HG03139 (cell line): ENCODE data around the gene ABCC1.
"Not testable (repeated sequence)": the region's sequence is repeated elsewhere in the genome, so short reads cannot be mapped to it uniquely, and the experiment has no call there.

Experiments used
- ATAC-seq: cut with Tn5 transposase; IDR thresholded peaks from one replicate; pipeline ENCODE4 v1.9.1; 2021; ENCODE audit not compliant: unreplicated experiment

The ABCC1 gene

DNA sequence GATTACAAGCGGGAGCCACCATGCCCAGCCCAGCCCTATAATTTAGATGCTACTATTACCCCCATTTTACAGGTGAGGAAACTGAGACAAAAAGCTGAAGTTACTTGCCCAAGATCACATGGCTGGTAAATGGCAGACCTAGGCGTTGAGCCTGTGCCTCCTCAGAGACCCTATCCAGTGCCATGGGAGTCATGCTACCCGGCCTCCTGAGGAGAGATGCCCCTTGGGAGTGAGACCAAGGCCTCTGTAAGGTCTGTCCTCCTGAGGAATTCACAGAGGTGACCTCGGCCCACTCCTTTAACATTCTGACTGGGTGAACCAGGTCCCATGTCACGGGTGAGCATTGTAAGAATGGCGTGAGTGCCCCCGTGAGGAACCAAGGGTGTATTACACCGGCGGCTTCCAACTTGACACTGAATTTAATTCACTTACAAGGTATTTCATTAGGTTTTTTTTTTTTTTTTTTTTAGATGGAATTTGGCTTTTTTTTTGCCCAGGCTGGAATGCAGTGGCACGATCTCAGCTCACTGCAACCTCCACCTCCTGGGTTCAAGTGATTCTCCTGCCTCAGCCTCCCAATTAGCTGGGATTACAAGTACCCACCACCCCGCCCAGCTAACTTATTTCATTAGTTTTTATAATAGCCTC is 178.2 kb downstream of the ABCC1 start:
- ATAC-seq, result no peak

- ATAC-seq, result no peak
Measured at GRCh38 chr16:16131204-16131603, 181.8 kb downstream of the ABCC1 start.

- no peak for ATAC-seq
Measured at GRCh38 chr16:16131659-16132058, 182.2 kb downstream of the ABCC1 start.

DNA sequence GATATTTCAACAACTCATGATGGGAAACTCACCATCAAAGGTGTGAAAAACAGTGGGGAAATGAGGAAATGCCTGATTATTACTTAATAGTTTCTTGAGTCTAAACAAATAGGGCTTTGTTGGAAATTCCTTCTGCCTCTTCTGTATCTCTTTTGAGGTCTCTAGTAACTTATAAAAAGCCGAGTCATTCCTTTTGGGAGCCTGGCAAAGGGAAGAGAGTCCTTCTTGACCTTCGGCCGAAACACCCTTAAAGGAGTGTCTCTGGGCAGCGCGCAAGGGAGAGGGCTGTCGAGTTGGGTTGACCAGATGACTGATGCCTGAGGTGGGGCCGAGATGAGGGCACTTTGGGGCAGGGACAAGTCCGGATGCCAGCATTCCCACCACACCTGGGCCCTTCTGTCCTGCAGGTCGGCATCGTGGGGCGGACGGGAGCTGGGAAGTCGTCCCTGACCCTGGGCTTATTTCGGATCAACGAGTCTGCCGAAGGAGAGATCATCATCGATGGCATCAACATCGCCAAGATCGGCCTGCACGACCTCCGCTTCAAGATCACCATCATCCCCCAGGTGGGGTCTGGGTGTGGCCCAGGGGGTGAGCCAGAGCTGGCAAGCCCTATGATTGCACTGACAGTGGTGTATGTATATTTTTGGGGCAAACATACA is 184.7 kb downstream of the ABCC1 start:
- ATAC-seq, result no peak

- no peak for ATAC-seq
Measured at GRCh38 chr16:16136588-16136987, 187.2 kb downstream of the ABCC1 start.

DNA sequence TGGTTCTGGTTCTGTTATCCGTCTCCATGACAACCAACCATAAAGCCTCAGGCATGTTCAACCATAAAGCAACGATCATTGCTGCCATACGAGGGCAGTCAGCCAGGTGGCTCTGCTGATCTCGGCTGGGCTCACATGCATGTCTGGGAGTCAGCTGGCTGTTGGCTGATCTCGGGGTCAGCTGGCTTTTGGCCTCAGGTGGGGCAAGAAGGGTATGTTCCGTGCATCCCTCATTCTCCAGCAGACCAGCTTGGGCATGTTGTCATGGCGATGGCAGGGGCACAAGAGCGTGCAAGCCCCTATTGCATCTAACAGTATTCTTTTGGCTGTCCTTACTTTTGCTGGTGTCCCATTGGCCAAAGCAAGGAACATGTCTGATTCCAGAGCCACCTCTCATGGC is 187.7 kb downstream of the ABCC1 start:
- no peak for ATAC-seq

- ATAC-seq, result no peak
Measured at GRCh38 chr16:16138034-16138635, 188.7 kb downstream of the ABCC1 start.

- no peak for ATAC-seq
Measured at GRCh38 chr16:16139061-16139460, 189.6 kb downstream of the ABCC1 start.

- no peak for ATAC-seq
Measured at GRCh38 chr16:16139806-16140205, 190.4 kb downstream of the ABCC1 start.

DNA sequence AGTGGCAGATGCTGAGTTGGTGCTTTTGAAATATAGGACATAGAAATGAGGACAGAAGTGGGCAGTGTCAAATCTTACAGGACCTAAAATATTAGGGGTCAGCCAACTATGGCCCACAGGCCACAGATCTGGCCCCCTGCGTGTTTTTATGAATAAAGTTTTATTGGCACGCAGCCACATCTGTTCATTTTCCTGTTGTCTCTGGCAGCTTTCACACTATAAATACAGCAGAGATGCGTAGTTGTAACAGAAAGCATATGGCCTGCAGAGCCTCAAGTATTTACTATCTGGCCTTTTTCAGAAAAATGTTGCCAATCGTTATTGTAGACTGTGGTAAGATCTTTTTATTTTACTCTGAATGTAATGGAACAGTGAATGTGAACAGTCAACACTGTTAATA is 191.1 kb downstream of the ABCC1 start:
- no peak for ATAC-seq

DNA sequence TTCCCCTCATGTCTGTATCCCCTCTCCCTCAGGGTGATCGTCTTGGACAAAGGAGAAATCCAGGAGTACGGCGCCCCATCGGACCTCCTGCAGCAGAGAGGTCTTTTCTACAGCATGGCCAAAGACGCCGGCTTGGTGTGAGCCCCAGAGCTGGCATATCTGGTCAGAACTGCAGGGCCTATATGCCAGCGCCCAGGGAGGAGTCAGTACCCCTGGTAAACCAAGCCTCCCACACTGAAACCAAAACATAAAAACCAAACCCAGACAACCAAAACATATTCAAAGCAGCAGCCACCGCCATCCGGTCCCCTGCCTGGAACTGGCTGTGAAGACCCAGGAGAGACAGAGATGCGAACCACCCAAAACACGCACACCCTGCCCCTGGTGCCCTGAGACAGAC is 191.7 kb downstream of the ABCC1 start:
- no peak for ATAC-seq

- no peak for ATAC-seq
Measured at GRCh38 chr16:16141784-16142396, 192.5 kb downstream of the ABCC1 start.

GRCh38 chr16:16143038-16143763 is 193.8 kb downstream of the ABCC1 start:
- no peak for ATAC-seq

- ATAC-seq, result no peak
Measured at GRCh38 chr16:16143931-16144330, 194.5 kb downstream of the ABCC1 start.

GRCh38 chr16:16144416-16144815 is 195.0 kb downstream of the ABCC1 start:
- no peak for ATAC-seq

DNA sequence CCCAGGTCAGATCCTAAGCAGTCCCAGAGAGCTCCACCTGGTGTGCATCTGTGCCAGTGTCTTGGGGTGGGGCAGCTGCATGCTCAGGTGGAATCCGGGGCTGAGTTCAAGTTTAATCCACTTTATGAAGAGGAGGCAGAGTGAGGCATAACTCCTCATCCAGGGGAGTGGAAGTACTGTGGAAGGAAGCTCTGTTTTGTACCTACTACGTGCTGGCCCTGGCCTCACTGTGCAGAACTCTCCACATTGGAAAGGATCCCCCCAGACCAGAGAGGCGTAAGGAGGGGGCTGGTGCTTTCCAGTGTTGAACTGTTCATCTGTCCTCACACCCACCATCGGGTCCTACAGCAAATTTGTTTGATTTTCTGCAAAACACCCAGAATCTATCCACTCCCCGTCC is 195.9 kb downstream of the ABCC1 start:
- no peak for ATAC-seq

- ATAC-seq, result no peak
Measured at GRCh38 chr16:16146380-16147315, 197.2 kb downstream of the ABCC1 start.

DNA sequence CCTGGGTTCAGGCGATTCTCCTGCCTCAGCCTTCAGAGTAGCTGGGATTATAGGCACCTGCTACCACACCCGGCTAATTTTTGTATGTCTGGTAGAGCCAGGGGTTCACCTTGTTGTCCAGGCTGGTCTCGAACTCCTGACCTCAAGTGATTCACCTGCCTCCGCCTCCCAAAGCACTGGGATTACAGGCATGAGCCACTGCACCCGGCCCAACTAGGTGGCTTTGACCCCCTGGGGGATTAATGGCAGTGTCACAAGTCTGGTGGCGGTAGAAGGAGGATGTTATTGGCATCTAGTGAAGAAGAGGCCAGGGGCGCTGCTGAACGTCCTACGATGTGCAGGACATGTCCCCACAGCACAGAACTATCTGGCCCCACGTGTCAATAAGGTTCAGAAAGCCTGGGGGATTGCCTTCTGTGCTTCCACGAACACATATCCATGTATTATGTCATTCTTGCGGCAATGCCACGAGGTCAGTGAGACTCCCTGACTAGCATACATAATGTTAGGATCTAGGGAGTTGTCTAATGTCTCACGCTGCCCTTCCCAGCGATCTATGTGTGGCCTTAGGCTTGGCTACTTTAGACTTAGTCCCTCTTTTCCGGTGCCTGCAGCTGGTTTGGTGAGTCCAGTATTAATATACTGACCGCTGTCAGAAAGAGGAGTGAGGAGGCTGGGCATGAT is 198.0 kb downstream of the ABCC1 start:
- ATAC-seq, result no peak

DNA sequence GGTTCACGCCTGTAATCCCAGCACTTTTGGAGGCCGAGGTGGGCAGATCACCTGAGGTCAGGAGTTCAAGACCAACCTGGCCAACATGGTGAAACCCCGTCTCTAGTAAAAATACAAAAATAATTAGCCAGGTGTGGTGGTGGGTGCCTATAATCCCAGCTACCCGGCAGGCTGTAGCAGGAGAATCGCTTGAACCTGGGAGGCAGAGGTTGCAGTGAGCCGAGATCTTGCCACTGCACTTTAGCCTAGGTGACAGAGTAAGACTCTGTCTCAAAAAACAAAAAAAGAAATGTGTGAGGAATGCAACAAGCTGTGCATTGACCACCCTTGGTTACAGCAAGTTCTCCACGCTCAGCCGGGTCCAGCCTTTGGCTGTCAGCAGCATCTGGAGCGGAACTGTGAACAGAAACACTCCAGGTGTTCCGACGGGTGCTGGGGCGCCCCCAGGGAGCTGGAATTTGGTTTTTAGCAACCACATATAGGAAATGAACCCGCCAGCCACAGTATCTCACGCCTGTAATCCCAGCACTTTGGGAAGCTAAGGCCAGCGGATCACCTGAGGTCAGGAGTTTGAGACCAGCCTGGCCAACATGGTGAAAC is 198.7 kb downstream of the ABCC1 start:
- not testable (repeated sequence) for ATAC-seq
